ENCODE results near the gene EPHA10. TPM values are rescaled to one million over a fixed set of nuclear protein-coding genes. Genes with fewer than 3 reads are reported as not detected.
"Not testable (repeated sequence)": the region's sequence is repeated elsewhere in the genome, so short reads cannot be mapped to it uniquely, and the experiment has no call there.

EPHA10 gene
- total RNA-seq, 2 donors from 2014 or later = 0.05 TPM; not detected in 1

- DNase-seq (ENCODE audit: low spot score) = peak; percentile 26
- intact Hi-C loops (cut with DNase I) = no loop called here
These were observed 23.8 kb downstream of the EPHA10 start for GRCh38 chr1:37741130-37741529.

GRCh38 chr1:37739222-37739621, 25.7 kb downstream of the EPHA10 start:
- intact Hi-C loops (cut with DNase I) = no loop called here
- DNase-seq (ENCODE audit: low spot score) = no peak

- intact Hi-C loops (cut with DNase I) = not testable (repeated sequence)
- DNase-seq (ENCODE audit: low spot score) = peak; percentile 29
These were observed 26.3 kb downstream of the EPHA10 start for GRCh38 chr1:37738619-37739018.

- DNase-seq (ENCODE audit: low spot score); intact Hi-C loops (cut with DNase I): not testable (repeated sequence)
These were observed 26.9 kb downstream of the EPHA10 start for GRCh38 chr1:37737975-37738374.

- intact Hi-C loops (cut with DNase I) = no loop called here
- peak; percentile 54 for DNase-seq (ENCODE audit: low spot score)
These were observed 30.0 kb downstream of the EPHA10 start for GRCh38 chr1:37734629-37735591.

GRCh38 chr1:37732111-37732780, 32.7 kb downstream of the EPHA10 start:
- DNase-seq (ENCODE audit: low spot score) = peak; percentile 41
- intact Hi-C loops (cut with DNase I) = no loop called here

- DNase-seq (ENCODE audit: low spot score) = peak; percentile 58
- intact Hi-C loops (cut with DNase I) = no loop called here
These were observed 33.5 kb downstream of the EPHA10 start for GRCh38 chr1:37731312-37732019.

- intact Hi-C loops (cut with DNase I) = no loop called here
- peak; percentile 28 for DNase-seq (ENCODE audit: low spot score)
These were observed 34.5 kb downstream of the EPHA10 start for GRCh38 chr1:37730376-37730775.

GRCh38 chr1:37728416-37728815, 36.5 kb downstream of the EPHA10 start:
- intact Hi-C loops (cut with DNase I) = no loop called here
- DNase-seq (ENCODE audit: low spot score) = peak; percentile 51

- DNase-seq (ENCODE audit: low spot score) = peak; percentile 77
- intact Hi-C loops (cut with DNase I) = no loop called here
These were observed 38.0 kb downstream of the EPHA10 start for GRCh38 chr1:37726751-37727585.

- intact Hi-C loops (cut with DNase I) = no loop called here
- peak; percentile 74 for DNase-seq (ENCODE audit: low spot score)
These were observed 38.9 kb downstream of the EPHA10 start for GRCh38 chr1:37725851-37726613.

GRCh38 chr1:37724575-37724974, 40.3 kb downstream of the EPHA10 start:
- peak; percentile 43 for DNase-seq (ENCODE audit: low spot score)
- intact Hi-C loops (cut with DNase I) = no loop called here

- intact Hi-C loops (cut with DNase I) = no loop called here
- peak; percentile 58 for DNase-seq (ENCODE audit: low spot score)
These were observed 41.4 kb downstream of the EPHA10 start for GRCh38 chr1:37723390-37724078.

GRCh38 chr1:37723072-37723389, 41.9 kb downstream of the EPHA10 start:
- intact Hi-C loops (cut with DNase I) = no loop called here
- peak; percentile 69 for DNase-seq (ENCODE audit: low spot score)

- intact Hi-C loops (cut with DNase I) = no loop called here
- DNase-seq (ENCODE audit: low spot score) = peak; percentile 67
These were observed 42.5 kb downstream of the EPHA10 start for GRCh38 chr1:37722181-37723071.

- intact Hi-C loops (cut with DNase I) = no loop called here
These were observed 43.4 kb downstream of the EPHA10 start for GRCh38 chr1:37721565-37721964.

More at GRCh38 chr1:37721565-37721964, 43.4 kb downstream of the EPHA10 start:
- DNase-seq (ENCODE audit: low spot score) = peak; percentile 60
